GM10248 (cell line): ENCODE measurements around the gene PLEKHM2.

ENCODE experiments used
- CTCF ChIA-PET: fragments of 300-600 bp; sonication (Branson Sonifier 250); formaldehyde crosslinking; extraction: SDS; loops from one replicate; lab custom pipeline; 2021; ENCODE audit warnings: antibody characterized with exemption; lab: Yijun Ruan, JAX
- POLR2A ChIA-PET: fragments of 350-650 bp; sonication (Branson Sonifier 250); formaldehyde crosslinking; extraction: SDS; loops from one replicate; lab custom pipeline; 2020; ENCODE audit warnings: antibody characterized with exemption; lab: Yijun Ruan, JAX
- DNase-seq: peaks from one replicate; pipeline ENCODE4 v3.0.0; 2012; ENCODE audit errors: extremely low spot score
- CTCF ChIP-seq: IDR thresholded peaks from 2 replicates; pipeline ENCODE4 v1.5.1; 2012; ENCODE audit warnings: mild to moderate bottlenecking, low read depth; ENCODE audit errors: extremely low read depth, missing control alignments, control extremely low read depth

PLEKHM2 gene

GRCh38 chr1:15731735-15732685 lies 47.9 kb downstream of the PLEKHM2 start:
- no peak for TF ChIP-seq CTCF
- POLR2A ChIA-PET, result interaction anchor here (0.5 kb wide), 1 partner anchor 29 kb away, joined by 3 read pairs; no protein-coding TSS in a partner anchor
- no peak for DNase-seq
- CTCF ChIA-PET, result interaction anchor here (1.2 to 3.1 kb wide), 3 partner anchors 9 to 66 kb away, joined by 3 to 11 read pairs (median 3); no protein-coding TSS in a partner anchor

GRCh38 chr1:15732686-15733081 lies 48.6 kb downstream of the PLEKHM2 start:
- ChIA-PET CTCF (interaction anchor here (1.2 to 3.1 kb wide), 3 partner anchors 8 to 67 kb away, joined by 3 to 11 read pairs (median 3); no protein-coding TSS in a partner anchor), POLR2A (no interaction called here)
- no peak for TF ChIP-seq CTCF
- no peak for DNase-seq

- no peak for TF ChIP-seq CTCF
- CTCF ChIA-PET, result interaction anchor here (0.8 to 3.1 kb wide), 2 partner anchors 8 to 70 kb away, joined by 3 to 11 read pairs; no protein-coding TSS in a partner anchor
- DNase-seq, result no peak
- POLR2A ChIA-PET, result no interaction called here
These were observed 49.2 kb downstream of the PLEKHM2 start for GRCh38 chr1:15733218-15733725.

GRCh38 chr1:15733726-15734226 lies 49.7 kb downstream of the PLEKHM2 start:
- no peak for DNase-seq
- ChIA-PET POLR2A (no interaction called here), CTCF (interaction anchor here (0.8 kb wide), 1 partner anchor 70 kb away, joined by 3 read pairs; no protein-coding TSS in a partner anchor)
- TF ChIP-seq CTCF, result no peak

- CTCF ChIA-PET, result no interaction called here
- POLR2A ChIA-PET, result no interaction called here
- TF ChIP-seq CTCF, result no peak
- DNase-seq, result no peak
These were observed 50.2 kb downstream of the PLEKHM2 start for GRCh38 chr1:15734296-15734695.

GRCh38 chr1:15734901-15735300 lies 50.8 kb downstream of the PLEKHM2 start:
- no peak for DNase-seq
- TF ChIP-seq CTCF, result no peak
- POLR2A ChIA-PET, result no interaction called here
- CTCF ChIA-PET, result no interaction called here
